Endothelial cell of umbilical vein (primary cell): ENCODE results near the gene TFB2M. TPM values are rescaled to one million over a fixed set of nuclear protein-coding genes. Genes with fewer than 3 reads are reported as not detected.
A peak's percentile ranks its signal among the peaks of the same experiment; 100 is the strongest.

Experiments
- BruUV-seq: library from RNA; stranded (reverse); fragments of 400-500 nt; replicated peaks from 2 replicates; lab custom pipeline; 2021; lab: Mats Ljungman, UMichigan
- CTCF ChIA-PET: fragments of 300-600, 350-600 bp; sonication (Branson Sonifier 250); formaldehyde crosslinking; loops from one replicate; lab custom pipeline; 2021; ENCODE audit warnings: antibody characterized with exemption, inconsistent platforms; lab: Charles Lee
- POLR2A ChIA-PET: fragments of 300-600, 350-600 bp; sonication (Branson Sonifier 250); formaldehyde crosslinking; loops from one replicate; lab custom pipeline; 2021; ENCODE audit warnings: antibody characterized with exemption, inconsistent platforms; lab: Charles Lee
- DNase-seq: peaks from one replicate; pipeline ENCODE4 v3.0.0-alpha.2; 2011; ENCODE audit warnings: low read depth, low spot score
- FAIRE-seq: peaks from 2 replicates; lab custom pipeline; 2011; peaks lifted over from hg19 to GRCh38; lab: Jason Lieb, UNC
- H2AFZ ChIP-seq: 2 replicates; pipeline ENCODE4 v1.6.0; 2012; ENCODE audit warnings: low read depth, low read length, control low read depth, inconsistent platforms
- H3K27ac ChIP-seq: 2 replicates; pipeline ENCODE4 v1.5.1; 2011; ENCODE audit warnings: low read depth, mild to moderate bottlenecking, control low read depth, low read length, moderate library complexity; ENCODE audit not compliant: insufficient read depth
- H3K27me3 ChIP-seq, 2 experiments: 2 replicates each; pipeline versions ENCODE4 v1.6.0 to v1.6.1; 2011; ENCODE audit warnings: low read length in 2 of 2, mixed read lengths in 1 of 2; ENCODE audit not compliant: control insufficient read depth in 2 of 2, insufficient read depth in 2 of 2
- H3K36me3 ChIP-seq, 2 experiments: 2 replicates in 1 of 2; 3 replicates in 1 of 2; pipeline ENCODE4 v1.5.1; 2011; ENCODE audit warnings: low read length in 2 of 2, mild to moderate bottlenecking in 1 of 2, moderate library complexity in 1 of 2; ENCODE audit not compliant: control insufficient read depth in 2 of 2, insufficient read depth in 2 of 2; ENCODE audit errors: extremely low read depth in 1 of 2
- H3K4me1 ChIP-seq: 3 replicates; pipeline ENCODE4 v1.5.1; 2011; ENCODE audit warnings: mild to moderate bottlenecking, low read length; ENCODE audit not compliant: control insufficient read depth, insufficient read depth; ENCODE audit errors: extremely low read depth
- H3K4me2 ChIP-seq: 2 replicates; pipeline ENCODE4 v1.6.1; 2011; ENCODE audit warnings: low read length, control low read depth, mixed read lengths; ENCODE audit not compliant: insufficient read depth
- H3K4me3 ChIP-seq, 3 experiments: fragments of 200-600 bp in 1 of 3; sonication (generic), shearing (Covaris generic) in 1 of 3; replicated peaks in 1 of 3; 2 replicates each; pipeline ENCODE4 v1.5.1; 2011 to 2016; ENCODE audit warnings: control low read depth in 3 of 3, low read length in 3 of 3, mild to moderate bottlenecking in 2 of 3, inconsistent platforms in 1 of 3, low read depth in 1 of 3, moderate library complexity in 1 of 3; ENCODE audit not compliant: insufficient read depth in 1 of 3
- H3K79me2 ChIP-seq: 2 replicates; pipeline ENCODE4 v1.6.0; 2012; ENCODE audit warnings: low read length, inconsistent platforms; ENCODE audit not compliant: control insufficient read depth, insufficient read depth
- H3K9ac ChIP-seq: replicated peaks from 2 replicates; pipeline ENCODE3; 2011; ENCODE audit warnings: low read length, control low read depth; ENCODE audit not compliant: insufficient read depth; ENCODE audit errors: extremely low read depth
- H3K9me1 ChIP-seq: replicated peaks from 3 replicates; pipeline ENCODE4 v1.6.0; 2011; ENCODE audit warnings: mild to moderate bottlenecking, low read length; ENCODE audit not compliant: control insufficient read depth, insufficient read depth; ENCODE audit errors: extremely low read depth
- H3K9me3 ChIP-seq: replicated peaks from 2 replicates; pipeline ENCODE4 v1.5.1; 2012; ENCODE audit warnings: low read length, inconsistent platforms; ENCODE audit not compliant: control insufficient read depth, insufficient read depth
- H4K20me1 ChIP-seq: replicated peaks from 2 replicates; pipeline ENCODE3; 2011; ENCODE audit warnings: mild to moderate bottlenecking, low read length; ENCODE audit not compliant: control insufficient read depth, insufficient read depth; ENCODE audit errors: extremely low read depth
- EZH2 ChIP-seq: IDR thresholded peaks from 2 replicates; pipeline ENCODE4 v1.6.1; 2012; ENCODE audit warnings: borderline replicate concordance, low read depth, mild to moderate bottlenecking, moderate library complexity, low read length, inconsistent platforms; ENCODE audit not compliant: severe bottlenecking
- FOS ChIP-seq: IDR thresholded peaks from 2 replicates; pipeline ENCODE4 v1.6.1; 2011; ENCODE audit warnings: mild to moderate bottlenecking, low read length, moderate library complexity, borderline replicate concordance; ENCODE audit not compliant: insufficient read depth
- GATA2 ChIP-seq: IDR thresholded peaks from 2 replicates; pipeline ENCODE4 v1.7.0; 2011; ENCODE audit warnings: low read depth, mild to moderate bottlenecking, moderate library complexity, mixed read lengths, low read length; ENCODE audit not compliant: insufficient read length, insufficient read depth
- JUN ChIP-seq: IDR thresholded peaks from 2 replicates; pipeline ENCODE4 v1.6.1; 2011; ENCODE audit warnings: borderline replicate concordance, low read depth; ENCODE audit not compliant: insufficient read length, insufficient read depth
- MYC ChIP-seq: IDR thresholded peaks from one replicate; pipeline ENCODE4 v1.6.1; 2011; ENCODE audit warnings: mild to moderate bottlenecking, low read depth, low read length
- POLR2A ChIP-seq: IDR thresholded peaks from 2 replicates; pipeline ENCODE4 v1.6.1; 2012; ENCODE audit warnings: low read depth, mild to moderate bottlenecking, control low read depth, low read length
- POLR2AphosphoS5 ChIP-seq: IDR thresholded peaks from 2 replicates; pipeline ENCODE4 v1.6.1; 2012; ENCODE audit warnings: low read depth, mild to moderate bottlenecking, control low read depth, low read length, moderate library complexity; ENCODE audit not compliant: insufficient read depth
- dilution Hi-C: fragments of 300-500 bp; cut with MboI; formaldehyde crosslinking; loops from one replicate; pipeline ENCODE4 v1.15.0; 2019; ENCODE audit warnings: low sequenced_read_pairs; ENCODE audit not compliant: extremely low pct_ligation_motif_present
- intact Hi-C: fragments of 100-400 bp; cut with micrococcal nuclease; formaldehyde crosslinking; loops from one replicate; pipeline ENCODE4 v1.10.0; 2022
- polyA plus RNA-seq, 4 experiments: library from polyadenylated mRNA; depleted of rRNA in 3 of 4; stranded (reverse) in 3 of 4; unstranded in 1 of 4; fragments of >200 nt; gene quantifications; 2 replicates each; pipeline versions ENCODE4 v1.2.1 to v1.2.3, GENCODE V29; 2011 to 2012; ENCODE audit warnings: missing spikeins in 1 of 4
- total RNA-seq: library from RNA; stranded (reverse); gene quantifications from 2 replicates; pipeline ENCODE4 v1.2.3, GENCODE V29; 2021
- TF ChIP-seq, protein P1 (sequence below), 2 donors: IDR thresholded peaks; 1 replicate in 1 of 2; 2 replicates in 1 of 2; pipeline ENCODE4 v1.5.1; 2011; ENCODE audit warnings: low read length in 2 of 2, mild to moderate bottlenecking in 2 of 2, moderate library complexity in 2 of 2, control low read depth in 1 of 2, inconsistent platforms in 1 of 2, low read depth in 1 of 2; ENCODE audit not compliant: insufficient read depth in 1 of 2; ENCODE audit errors: extremely low read depth in 1 of 2
- TF ChIP-seq, protein P2 (sequence below): IDR thresholded peaks from 2 replicates; pipeline ENCODE4 v1.6.1; 2011; ENCODE audit not compliant: insufficient read depth, insufficient read length

Gene TFB2M
- total and polyA plus RNA-seq, 2 donors (not counting 3 experiments of a cell fraction or from before 2014, with no cell fraction given) = 8.4 to 14.8 TPM

DNA sequence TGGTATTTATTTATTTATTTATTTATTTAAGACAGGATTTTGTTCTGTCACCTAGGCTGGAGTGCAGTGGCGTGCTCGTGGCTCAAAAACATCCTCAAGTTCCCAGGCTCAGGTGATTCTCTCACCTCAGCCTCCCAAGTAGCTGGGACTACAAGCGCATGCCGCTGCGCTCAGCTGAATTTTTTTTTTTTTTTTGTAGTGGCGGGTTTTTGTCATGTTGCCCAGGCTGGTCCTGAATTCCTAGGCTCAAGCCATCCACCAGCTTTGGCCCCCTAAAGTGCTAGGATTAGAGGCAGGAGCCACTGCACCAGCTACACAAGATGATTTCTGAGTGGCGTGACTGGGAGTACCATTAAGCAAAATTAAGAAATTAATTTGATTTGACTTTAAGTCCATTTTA, 31.9 kb upstream of the TFB2M start:
- H3K27me3 ChIP-seq = no peaks in the 10 kb centered on the region
- no peaks in the 10 kb centered on the region for H3K9me1 ChIP-seq
- intact Hi-C loops = no loop called here
- H3K79me2 ChIP-seq = peaks cover 20% of the 10 kb centered on the region
- no TSS peak for BruUV-seq
- H3K4me3 ChIP-seq = no peak overlapping the region
- H2AFZ ChIP-seq = no peak overlapping the region
- ChIA-PET CTCF (interaction anchor here (0.8 to 1.1 kb wide), 2 partner anchors 11 to 16 kb away, joined by 3 to 4 read pairs; no protein-coding TSS in a partner anchor), POLR2A (no interaction called here)
- H3K9me3 ChIP-seq = no peaks in the 10 kb centered on the region
- no peaks in the 10 kb centered on the region for H3K4me1 ChIP-seq
- H3K4me2 ChIP-seq = no peak overlapping the region
- dilution Hi-C loops = no loop called here
- no peaks in the 10 kb centered on the region for H3K36me3 ChIP-seq
- H3K27ac ChIP-seq = no peak overlapping the region
- no peaks in the 10 kb centered on the region for H4K20me1 ChIP-seq
- DNase-seq (no peak), FAIRE-seq (no peak)
- H3K9ac ChIP-seq = no peak overlapping the region
- no peak for TF ChIP-seq GATA2
- TF ChIP-seq POLR2A = no peak
- TF ChIP-seq FOS = no peak
- no peak for TF ChIP-seq MYC
- TF ChIP-seq JUN = no peak

DNA sequence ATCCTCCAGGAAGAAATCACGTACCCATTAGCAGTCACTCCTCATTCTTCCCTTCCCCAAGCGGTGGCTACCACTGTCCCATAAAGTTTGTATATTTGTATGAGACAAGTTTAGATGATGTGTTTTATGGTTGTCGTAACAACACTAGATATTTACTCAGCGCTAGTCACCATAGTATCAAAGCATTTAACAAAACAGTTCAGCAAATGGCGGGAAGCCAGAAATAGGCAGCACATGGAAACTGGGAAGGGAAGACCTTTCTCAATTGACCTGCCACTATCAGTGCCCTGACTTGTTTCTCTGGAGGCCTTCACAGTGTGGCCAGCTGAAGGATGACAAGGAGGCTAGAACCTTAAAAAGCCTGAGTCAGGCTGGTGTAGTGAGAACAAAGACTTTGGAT, 31.3 kb upstream of the TFB2M start:
- no peaks in the 10 kb centered on the region for H3K9me1 ChIP-seq
- no peaks in the 10 kb centered on the region for H3K9me3 ChIP-seq
- no peak overlapping the region for H3K27ac ChIP-seq
- H2AFZ ChIP-seq = no peak overlapping the region
- FAIRE-seq (peak; percentile 42), DNase-seq (peak; percentile 92)
- H3K4me1 ChIP-seq = no peaks in the 10 kb centered on the region
- POLR2A ChIA-PET = no interaction called here
- TF ChIP-seq, protein P1, sequence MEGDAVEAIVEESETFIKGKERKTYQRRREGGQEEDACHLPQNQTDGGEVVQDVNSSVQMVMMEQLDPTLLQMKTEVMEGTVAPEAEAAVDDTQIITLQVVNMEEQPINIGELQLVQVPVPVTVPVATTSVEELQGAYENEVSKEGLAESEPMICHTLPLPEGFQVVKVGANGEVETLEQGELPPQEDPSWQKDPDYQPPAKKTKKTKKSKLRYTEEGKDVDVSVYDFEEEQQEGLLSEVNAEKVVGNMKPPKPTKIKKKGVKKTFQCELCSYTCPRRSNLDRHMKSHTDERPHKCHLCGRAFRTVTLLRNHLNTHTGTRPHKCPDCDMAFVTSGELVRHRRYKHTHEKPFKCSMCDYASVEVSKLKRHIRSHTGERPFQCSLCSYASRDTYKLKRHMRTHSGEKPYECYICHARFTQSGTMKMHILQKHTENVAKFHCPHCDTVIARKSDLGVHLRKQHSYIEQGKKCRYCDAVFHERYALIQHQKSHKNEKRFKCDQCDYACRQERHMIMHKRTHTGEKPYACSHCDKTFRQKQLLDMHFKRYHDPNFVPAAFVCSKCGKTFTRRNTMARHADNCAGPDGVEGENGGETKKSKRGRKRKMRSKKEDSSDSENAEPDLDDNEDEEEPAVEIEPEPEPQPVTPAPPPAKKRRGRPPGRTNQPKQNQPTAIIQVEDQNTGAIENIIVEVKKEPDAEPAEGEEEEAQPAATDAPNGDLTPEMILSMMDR (IDR thresholded peaks at IDR 0.05; ENCODE audit: extremely low read depth in 1 of 2, insufficient read depth in 1 of 2, low read depth in 1 of 2, low read length in 2 of 2) = no peak
- TF ChIP-seq POLR2A (no peak), EZH2 (no peak), POLR2AphosphoS5 (no peak), FOS (no peak), MYC (no peak), GATA2 (no peak)
- TF ChIP-seq, protein P2, sequence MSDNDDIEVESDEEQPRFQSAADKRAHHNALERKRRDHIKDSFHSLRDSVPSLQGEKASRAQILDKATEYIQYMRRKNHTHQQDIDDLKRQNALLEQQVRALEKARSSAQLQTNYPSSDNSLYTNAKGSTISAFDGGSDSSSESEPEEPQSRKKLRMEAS = no peak
- intact Hi-C loops = no loop called here
- no peak overlapping the region for H3K4me2 ChIP-seq
- H3K9ac ChIP-seq = no peak overlapping the region
- H3K36me3 ChIP-seq = no peaks in the 10 kb centered on the region
- no peaks in the 10 kb centered on the region for H4K20me1 ChIP-seq
- CTCF ChIA-PET = interaction anchor here (0.8 to 1.1 kb wide), 2 partner anchors 11 to 16 kb away, joined by 3 to 4 read pairs; no protein-coding TSS in a partner anchor
- H3K79me2 ChIP-seq = peaks cover 19% of the 10 kb centered on the region
- no peak overlapping the region for H3K4me3 ChIP-seq
- dilution Hi-C loops = no loop called here
- H3K27me3 ChIP-seq = no peaks in the 10 kb centered on the region
- BruUV-seq = no TSS peak
